ENCODE data around the gene CRCP. TPM values are rescaled to one million over a fixed set of nuclear protein-coding genes. Genes with fewer than 3 reads are reported as not detected.
"Not testable (repeated sequence)": the region's sequence is repeated elsewhere in the genome, so short reads cannot be mapped to it uniquely, and the experiment has no call there.

Gene CRCP
- total RNA-seq: 10 to 100 TPM; 35.6 to 72.4 (median 45.3) TPM

DNA sequence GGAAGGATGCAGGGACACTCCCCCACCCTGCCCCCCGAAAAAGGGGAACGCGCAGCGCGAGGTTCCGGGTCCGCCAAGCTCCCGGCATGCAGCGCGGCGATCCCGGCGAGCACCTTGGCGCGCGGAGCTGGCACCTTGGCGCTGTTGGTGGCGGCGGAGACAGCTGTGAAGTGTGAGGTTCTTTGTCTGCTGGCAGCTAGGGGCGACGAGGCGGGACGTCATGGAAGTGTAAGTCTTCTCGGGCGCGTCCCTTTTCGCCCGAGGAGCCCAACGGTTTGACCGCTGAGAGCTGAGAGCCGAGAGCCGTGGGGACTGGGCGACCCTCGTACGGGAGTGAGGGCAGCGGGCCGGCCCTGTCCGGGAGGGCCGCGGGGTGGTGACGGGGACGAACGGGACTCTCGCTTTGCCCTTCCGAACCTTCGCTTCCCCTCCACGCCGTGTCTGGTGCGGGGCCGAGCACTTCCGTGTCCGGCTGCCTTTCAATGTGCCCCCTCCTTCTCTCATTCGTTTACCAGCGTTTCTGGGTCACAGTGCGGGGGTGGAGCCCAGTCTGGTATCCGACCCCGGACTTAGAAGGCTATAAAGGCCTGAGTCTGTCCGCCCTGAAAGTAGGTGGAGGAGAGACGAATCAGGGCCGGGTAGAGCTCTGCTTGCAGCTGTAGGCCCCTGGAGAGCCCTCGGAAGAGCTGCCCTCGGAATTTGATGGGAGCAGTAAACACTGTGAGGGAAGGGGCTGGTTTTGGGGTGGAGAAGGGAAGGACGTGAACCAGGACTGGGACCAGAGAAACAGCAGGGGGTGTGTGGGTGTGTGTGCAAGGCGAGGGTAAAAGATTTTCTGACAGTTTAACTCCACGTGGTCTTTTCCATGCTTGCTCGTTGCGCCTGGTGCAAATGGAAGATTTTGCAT is at the start of gene CRCP:
Gene CRCP (plus strand): TSS at position 105 of the 907 bp plus-strand sequence. CDS start 116 bp downstream, at position 221.
- TF ChIP-seq, protein P1, sequence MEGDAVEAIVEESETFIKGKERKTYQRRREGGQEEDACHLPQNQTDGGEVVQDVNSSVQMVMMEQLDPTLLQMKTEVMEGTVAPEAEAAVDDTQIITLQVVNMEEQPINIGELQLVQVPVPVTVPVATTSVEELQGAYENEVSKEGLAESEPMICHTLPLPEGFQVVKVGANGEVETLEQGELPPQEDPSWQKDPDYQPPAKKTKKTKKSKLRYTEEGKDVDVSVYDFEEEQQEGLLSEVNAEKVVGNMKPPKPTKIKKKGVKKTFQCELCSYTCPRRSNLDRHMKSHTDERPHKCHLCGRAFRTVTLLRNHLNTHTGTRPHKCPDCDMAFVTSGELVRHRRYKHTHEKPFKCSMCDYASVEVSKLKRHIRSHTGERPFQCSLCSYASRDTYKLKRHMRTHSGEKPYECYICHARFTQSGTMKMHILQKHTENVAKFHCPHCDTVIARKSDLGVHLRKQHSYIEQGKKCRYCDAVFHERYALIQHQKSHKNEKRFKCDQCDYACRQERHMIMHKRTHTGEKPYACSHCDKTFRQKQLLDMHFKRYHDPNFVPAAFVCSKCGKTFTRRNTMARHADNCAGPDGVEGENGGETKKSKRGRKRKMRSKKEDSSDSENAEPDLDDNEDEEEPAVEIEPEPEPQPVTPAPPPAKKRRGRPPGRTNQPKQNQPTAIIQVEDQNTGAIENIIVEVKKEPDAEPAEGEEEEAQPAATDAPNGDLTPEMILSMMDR (IDR thresholded peaks at IDR 0.05): no peak
- TF ChIP-seq POLR2A (IDR thresholded peaks at IDR 0.05): no peak
- intact Hi-C loops (cut with DNase I; ENCODE audit: low total_unique reads): no loop called here
- DNase-seq (ENCODE audit: low spot score in 2 of 2): peak; percentile 80 to 95
- H3K4me3 ChIP-seq (ENCODE audit: low read depth, poor library complexity, severe bottlenecking): peak within 1 kb of the TSS; percentile 81
- 0 to 1% methylated on average over 39 to 43 of the region's 67 CpGs for WGBS, 2 donors

DNA sequence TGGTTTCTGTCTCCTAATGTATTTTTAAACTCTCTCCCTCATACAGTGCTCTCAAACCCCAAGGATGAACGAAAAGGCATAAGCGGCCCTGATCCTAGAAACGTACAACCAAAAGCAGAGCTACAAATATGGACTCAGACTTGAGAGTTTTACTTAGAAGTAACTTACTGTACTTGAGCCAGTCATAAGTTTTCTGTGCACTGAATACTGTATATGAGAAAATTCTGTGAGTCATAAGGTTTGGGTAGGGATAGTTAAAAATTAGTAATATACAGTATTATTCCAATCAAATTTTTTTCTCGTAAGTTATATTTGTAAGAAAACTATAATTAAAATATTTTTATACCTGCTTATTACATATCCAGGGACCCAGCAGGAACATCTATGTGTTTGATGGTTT is 44.9 kb upstream of the CRCP start:
- TF ChIP-seq, protein P1 (IDR thresholded peaks at IDR 0.05): no peak
- no peak for TF ChIP-seq POLR2A (IDR thresholded peaks at IDR 0.05)
- 94% methylated on average over 4 of the region's 4 CpGs for WGBS, 2 donors
- DNase-seq (ENCODE audit: low spot score in 2 of 2): no peak
- intact Hi-C loops (cut with DNase I; ENCODE audit: low total_unique reads): no loop called here
- no peak overlapping the region for H3K4me3 ChIP-seq (ENCODE audit: low read depth, poor library complexity, severe bottlenecking)

DNA sequence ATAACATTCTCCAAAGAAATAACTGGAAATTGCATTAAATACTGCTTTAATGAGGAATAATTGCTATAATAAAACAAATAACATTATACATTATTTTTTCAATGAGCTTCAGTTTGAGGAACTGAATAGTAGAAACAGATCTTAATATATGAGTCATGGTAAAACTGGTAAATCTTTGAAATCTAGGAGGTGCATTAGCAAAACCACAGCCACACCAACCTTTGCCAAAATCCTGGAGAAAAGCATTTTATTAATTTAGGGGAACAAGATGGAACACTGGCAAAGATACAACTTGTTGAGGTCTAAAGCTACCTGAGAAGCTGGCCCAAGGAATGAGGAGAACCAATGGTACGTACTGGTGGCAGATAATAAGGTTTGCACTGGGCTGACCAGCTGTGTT is 44.4 kb upstream of the CRCP start:
- DNase-seq (ENCODE audit: low spot score in 2 of 2): no peak
- no peak overlapping the region for H3K4me3 ChIP-seq (ENCODE audit: low read depth, poor library complexity, severe bottlenecking)
- TF ChIP-seq, protein P1 (IDR thresholded peaks at IDR 0.05): no peak
- TF ChIP-seq POLR2A (IDR thresholded peaks at IDR 0.05): no peak
- 86 to 88% methylated on average over 1 of the region's 1 CpG for WGBS, 2 donors
- intact Hi-C loops (cut with DNase I; ENCODE audit: low total_unique reads): no loop called here

DNA sequence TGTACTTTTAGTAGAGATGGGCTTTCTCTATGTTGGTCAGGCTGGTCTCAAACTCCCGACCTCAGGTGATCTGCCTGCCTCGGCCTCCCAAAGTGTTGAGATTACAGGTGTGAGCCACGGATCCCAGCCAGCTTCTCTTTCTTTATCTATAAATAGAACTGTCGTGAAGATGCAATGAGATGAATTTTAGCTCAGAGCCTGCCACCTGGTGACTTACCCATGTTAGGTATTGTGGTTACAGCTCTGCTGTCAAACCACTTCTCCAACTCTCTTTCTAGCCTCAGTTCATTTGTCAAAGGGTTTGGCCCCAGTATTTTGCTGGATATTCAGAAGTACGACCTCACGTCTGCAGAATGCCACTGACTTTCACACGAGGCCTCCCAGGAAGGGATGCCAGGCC is 42.4 kb upstream of the CRCP start:
- intact Hi-C loops (cut with DNase I; ENCODE audit: low total_unique reads); H3K4me3 ChIP-seq (ENCODE audit: low read depth, poor library complexity, severe bottlenecking); DNase-seq (ENCODE audit: low spot score in 2 of 2): not testable (repeated sequence)
- WGBS, 2 donors: 66 to 72% methylated on average over 7 of the region's 7 CpGs

DNA sequence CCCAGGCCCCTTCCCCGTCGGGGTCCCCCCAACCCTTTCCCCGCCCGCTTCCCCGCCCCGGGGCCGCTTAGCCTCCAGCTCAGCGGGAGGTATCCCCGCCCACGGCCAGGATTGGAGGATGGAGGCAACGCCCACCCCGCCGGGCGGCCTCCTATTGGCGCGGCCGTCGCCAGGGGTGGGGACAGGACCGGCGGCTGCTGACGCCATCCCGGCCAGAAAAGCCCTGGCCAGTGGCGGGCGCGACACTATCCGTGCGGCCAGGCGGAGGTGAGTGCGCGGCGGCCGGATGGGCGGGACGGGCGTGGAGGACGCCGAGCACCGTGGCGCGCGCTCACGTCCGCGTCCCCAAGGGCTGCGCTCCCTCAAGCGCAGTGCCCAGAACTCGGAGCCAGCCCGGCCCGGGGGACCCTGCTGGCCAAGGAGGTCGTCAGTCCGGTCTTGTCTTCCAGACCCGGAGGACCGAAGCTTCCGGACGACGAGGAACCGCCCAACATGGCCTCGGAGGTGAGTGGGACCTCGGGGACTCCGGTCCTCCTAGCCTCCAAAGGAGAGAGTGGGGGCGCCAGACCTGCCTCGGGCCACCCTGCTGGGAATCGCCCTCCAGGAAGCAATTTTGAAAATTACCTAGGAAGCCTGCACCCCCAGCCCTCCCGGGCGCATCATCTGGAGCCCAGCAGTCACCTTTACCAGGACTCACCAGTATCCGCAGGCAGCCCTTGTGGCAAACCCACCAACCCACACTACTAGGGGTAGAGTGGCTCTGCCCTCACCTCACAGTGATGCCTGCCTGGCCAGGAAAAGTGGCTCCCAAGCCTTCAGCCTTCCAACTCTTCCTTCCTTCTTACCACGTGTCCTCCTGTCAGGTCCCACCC is 38.8 kb upstream of the CRCP start, which contains the start of gene ASL:
Gene ASL (plus strand): TSS at position 230 of the 872 bp plus-strand sequence. CDS start 263 bp downstream, at position 493.
- intact Hi-C loops (cut with DNase I; ENCODE audit: low total_unique reads): no loop called here
- DNase-seq (ENCODE audit: low spot score in 2 of 2): peak; percentile 90 to 98
- 1 to 6% methylated on average over 10 to 52 of the region's 67 CpGs for WGBS, 2 donors
- TF ChIP-seq POLR2A (IDR thresholded peaks at IDR 0.05): no peak
- TF ChIP-seq, protein P1 (IDR thresholded peaks at IDR 0.05): no peak
- peak within 1 kb of the TSS; percentile 70 for H3K4me3 ChIP-seq (ENCODE audit: low read depth, poor library complexity, severe bottlenecking)
